Endodermal cell (in vitro differentiated cells): ENCODE data around the gene TSTD1. TPM values are rescaled to one million over a fixed set of nuclear protein-coding genes. Genes with fewer than 3 reads are reported as not detected.
"Not testable (repeated sequence)": the region's sequence is repeated elsewhere in the genome, so short reads cannot be mapped to it uniquely, and the experiment has no call there.

ENCODE experiments used
- DNase-seq: peaks from one replicate; pipeline ENCODE4 v3.0.0-alpha.2; 2017
- H3K27ac ChIP-seq: 2 replicates; pipeline ENCODE4 v1.5.1; 2013; ENCODE audit warnings: mild to moderate bottlenecking, low read depth, low read length, moderate library complexity
- H3K27me3 ChIP-seq: 2 replicates; pipeline ENCODE4 v1.6.1; 2013; ENCODE audit warnings: mild to moderate bottlenecking, low read length, moderate library complexity; ENCODE audit not compliant: insufficient read depth, control insufficient read depth, poor library complexity, severe bottlenecking
- H3K36me3 ChIP-seq: 2 replicates; pipeline ENCODE4 v1.7.0; 2013; ENCODE audit warnings: mild to moderate bottlenecking, low read length, moderate library complexity; ENCODE audit not compliant: control insufficient read depth, insufficient read depth
- H3K4me1 ChIP-seq: one replicate; pipeline ENCODE4 v1.7.0; 2013; ENCODE audit warnings: low read length; ENCODE audit not compliant: control insufficient read depth, insufficient read depth
- H3K4me3 ChIP-seq: 2 replicates; pipeline ENCODE4 v1.5.1; 2013; ENCODE audit warnings: mild to moderate bottlenecking, low read length, moderate library complexity
- H3K9ac ChIP-seq: 2 replicates; pipeline ENCODE4 v1.6.1; 2013; ENCODE audit warnings: mild to moderate bottlenecking, low read length, moderate library complexity; ENCODE audit not compliant: poor library complexity, severe bottlenecking; ENCODE audit errors: extremely low read depth
- H3K9me3 ChIP-seq: 2 replicates; pipeline ENCODE4 v1.6.1; 2013; ENCODE audit warnings: mild to moderate bottlenecking, low read length, moderate library complexity; ENCODE audit not compliant: control insufficient read depth
- H3K27ac Mint-ChIP-seq: 2 replicates; pipeline ENCODE4 v1.8.0; 2020; ENCODE audit warnings: mixed read lengths
- H3K27me3 Mint-ChIP-seq: 2 replicates; pipeline ENCODE4 v1.8.0; 2021; ENCODE audit warnings: mild to moderate bottlenecking, mixed read lengths; ENCODE audit not compliant: insufficient read depth
- H3K36me3 Mint-ChIP-seq: 2 replicates; pipeline ENCODE4 v1.8.0; 2020; ENCODE audit warnings: low read depth, mixed read lengths
- H3K4me1 Mint-ChIP-seq: 2 replicates; pipeline ENCODE4 v1.8.0; 2020; ENCODE audit warnings: mixed read lengths
- H3K4me3 Mint-ChIP-seq: 2 replicates; pipeline ENCODE4 v1.8.0; 2020; ENCODE audit warnings: mild to moderate bottlenecking, moderate library complexity, mixed read lengths
- H3K9me3 Mint-ChIP-seq: 2 replicates; pipeline ENCODE4 v1.8.0; 2020; ENCODE audit warnings: mild to moderate bottlenecking, mixed read lengths
- CTCF ChIP-seq: fragments of 200-600 bp; sonication (generic); conservative IDR thresholded peaks from 2 replicates; pipeline ENCODE4 v1.5.0; 2021; ENCODE audit warnings: antibody characterized with exemption, mild to moderate bottlenecking
- WGBS, 2 experiments: methylation state at CpG; one replicate each; pipeline versions ENCODE4 v1.1.5 to v1.1.7; 2013; ENCODE audit warnings: missing lambda C conversion rate in 2 of 2, mixed read lengths in 1 of 2; ENCODE audit not compliant: insufficient coverage in 1 of 2, insufficient read length in 1 of 2; 5-methylcytosine and 5-hydroxymethylcytosine counted together
- total RNA-seq, 2 donors: library from RNA; stranded (reverse); fragmentation: NEBNext Ultra II Directional in 1 of 2; extraction: Animal tissue kit (Norgen Biotek cat#: 25700) in 1 of 2; gene quantifications; 2 replicates in 1 of 2; 3 replicates in 1 of 2; pipeline ENCODE4 v1.2.1, GENCODE V29; 2021

TSTD1 gene
- total RNA-seq, 2 donors from 2014 or later, result 59.1 to 76.4 TPM

GRCh38 chr1:160993544-160994193, 45.1 kb downstream of the TSTD1 start:
- Mint-ChIP-seq H3K36me3 (peaks cover 50% of the 10 kb centered on the region), H3K27ac (no peak overlapping the region), H3K4me1 (peaks cover 15% of the 10 kb centered on the region), H3K27me3 (no peaks in the 10 kb centered on the region), H3K9me3 (no peaks in the 10 kb centered on the region), H3K4me3 (no peak overlapping the region)
- Histone ChIP-seq H3K27ac (no peak overlapping the region), H3K4me1 (no peaks in the 10 kb centered on the region), H3K4me3 (no peak overlapping the region), H3K9ac (no peak overlapping the region), H3K9me3 (no peaks in the 10 kb centered on the region), H3K27me3 (no peaks in the 10 kb centered on the region), H3K36me3 (peaks cover 44% of the 10 kb centered on the region)
- no peak for DNase-seq
- TF ChIP-seq CTCF, result no peak
- 84 to 95% methylated on average over 3 to 14 of the region's 14 CpGs for WGBS, 2 experiments

DNA sequence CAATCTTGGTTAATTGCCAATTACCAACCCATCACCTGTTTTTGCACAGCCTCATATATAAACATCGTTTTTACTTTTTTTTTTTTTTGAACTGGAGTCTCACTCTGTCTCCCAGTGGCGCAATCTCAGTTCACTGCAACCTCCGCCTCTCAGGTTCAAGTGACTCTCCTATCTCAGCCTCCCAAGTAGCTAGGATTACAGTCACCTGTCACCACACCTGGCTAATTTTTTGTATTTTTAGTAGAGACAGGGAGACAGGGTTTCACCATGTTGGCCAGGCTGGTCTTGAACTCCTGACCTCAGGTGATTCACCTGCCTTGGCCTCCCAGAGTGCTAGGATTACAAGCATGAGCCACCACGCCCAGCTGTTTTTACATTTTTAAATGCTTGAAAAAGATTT, 46.7 kb downstream of the TSTD1 start:
- not testable (repeated sequence) for H3K4me1 ChIP-seq, H3K27ac Mint-ChIP-seq, H3K27me3 ChIP-seq, DNase-seq, H3K9ac ChIP-seq, H3K27me3 Mint-ChIP-seq, H3K4me3 Mint-ChIP-seq, H3K27ac ChIP-seq, H3K9me3 Mint-ChIP-seq, H3K9me3 ChIP-seq, H3K4me3 ChIP-seq
- WGBS, 2 experiments, result 96 to 100% methylated on average over 3 to 4 of the region's 4 CpGs
- H3K4me1 Mint-ChIP-seq, result peaks cover 14% of the 10 kb centered on the region
- H3K36me3 ChIP-seq, result peaks cover 30% of the 10 kb centered on the region
- peaks cover 33% of the 10 kb centered on the region for H3K36me3 Mint-ChIP-seq

Other genes with a start within 250 kb of the TSTD1 start
- not detected for gene LY9, start 242.8 kb downstream of the TSTD1 start, total RNA-seq
- gene CD244, start 176.1 kb downstream of the TSTD1 start, total RNA-seq, result under 1 TPM in 1 of 2 donors, not detected in 1; 0.31 TPM
- gene ITLN1, start 153.8 kb downstream of the TSTD1 start, total RNA-seq, result under 1 TPM; 0.22 to 0.51 TPM
- gene ITLN2, start 84.2 kb downstream of the TSTD1 start, total RNA-seq, result 10 to 100 TPM; 20.3 to 29.7 TPM
- gene F11R, start 17.8 kb downstream of the TSTD1 start, total RNA-seq, result 100 to 1,000 TPM; 190 to 226 TPM
- 10 to 100 TPM; 55.5 to 57.3 TPM for gene USF1, start 7.0 kb upstream of the TSTD1 start, total RNA-seq
- gene ARHGAP30, start 30.9 kb upstream of the TSTD1 start, total RNA-seq, result under 1 TPM; 0.07 to 0.13 TPM
- gene NECTIN4, start 50.6 kb upstream of the TSTD1 start, total RNA-seq, result not detected
- 10 to 100 TPM; 14.6 to 25.4 TPM for gene KLHDC9, start 59.4 kb upstream of the TSTD1 start, total RNA-seq
- 10 to 100 TPM; 62.9 to 95.7 TPM for gene PFDN2, start 79.1 kb upstream of the TSTD1 start, total RNA-seq
- 10 to 100 TPM; 51.0 to 65.1 TPM for gene NIT1, start 79.1 kb upstream of the TSTD1 start, total RNA-seq
- gene DEDD, start 93.7 kb upstream of the TSTD1 start, total RNA-seq, result 10 to 100 TPM; 34.2 to 39.8 TPM
- gene UFC1, start 115.0 kb upstream of the TSTD1 start, total RNA-seq, result 10 to 100 TPM; 89.5 to 97.1 TPM
- 10 to 100 TPM; 26.7 to 39.7 TPM for gene USP21, start 120.5 kb upstream of the TSTD1 start, total RNA-seq
- gene PPOX, start 127.5 kb upstream of the TSTD1 start, total RNA-seq, result 10 to 100 TPM; 46.4 to 47.2 TPM
- 10 to 100 TPM; 30.4 to 37.9 TPM for gene B4GALT3, start 138.5 kb upstream of the TSTD1 start, total RNA-seq
- gene ADAMTS4, start 160.1 kb upstream of the TSTD1 start, total RNA-seq, result 1 to 10 TPM; 4.4 to 9.6 TPM
- gene NDUFS2, start 163.4 kb upstream of the TSTD1 start, total RNA-seq, result 10 to 100 TPM; 83.5 to 100.0 TPM
- gene FCER1G, start 176.3 kb upstream of the TSTD1 start, total RNA-seq, result under 1 TPM; 0.68 to 0.69 TPM
- gene APOA2, start 184.7 kb upstream of the TSTD1 start, total RNA-seq, result 100 to 1,000 TPM; 268 to 396 TPM
- 10 to 100 TPM in 1 of 2 donors, 1 to 10 TPM in 1; 9.0 to 11.6 TPM for gene TOMM40L, start 187.1 kb upstream of the TSTD1 start, total RNA-seq
- gene NR1I3, start 199.2 kb upstream of the TSTD1 start, total RNA-seq, result not detected
- 10 to 100 TPM in 1 of 2 donors, 1 to 10 TPM in 1; 4.0 to 11.3 TPM for gene PCP4L1, start 219.8 kb upstream of the TSTD1 start, total RNA-seq